HepG2 (cell line): ENCODE measurements around the gene SLC6A9. TPM values are rescaled to one million over a fixed set of nuclear protein-coding genes. Genes with fewer than 3 reads are reported as not detected.

Source experiments
- AKAP8 ChIP-seq: sonication (generic); formaldehyde crosslinking; IDR thresholded peaks from 2 replicates; pipeline ENCODE4 v1.5.1; 2020; ENCODE audit warnings: mild to moderate bottlenecking, missing genetic modification reagents
- ARNTL ChIP-seq: sonication (generic); formaldehyde crosslinking; IDR thresholded peaks from 2 replicates; pipeline ENCODE4 v1.4.0; 2020; ENCODE audit warnings: mild to moderate bottlenecking, missing genetic modification reagents
- ESRRA ChIP-seq: sonication (generic); formaldehyde crosslinking; IDR thresholded peaks from 2 replicates; pipeline ENCODE4 v1.5.1; 2020; ENCODE audit warnings: mild to moderate bottlenecking, low read depth, missing genetic modification reagents
- MAX ChIP-seq: IDR thresholded peaks from 2 replicates; pipeline ENCODE4 v1.6.1; 2012; ENCODE audit warnings: inconsistent platforms
- PHF20 ChIP-seq: sonication (generic); formaldehyde crosslinking; IDR thresholded peaks from 2 replicates; pipeline ENCODE4 v1.5.0; 2020; ENCODE audit warnings: mild to moderate bottlenecking, missing genetic modification reagents
- POLR2A ChIP-seq, 2 experiments: IDR thresholded peaks; 2 replicates each; pipeline ENCODE4 v1.6.1; 2011; ENCODE audit warnings: low read depth in 2 of 2, low read length in 2 of 2, mild to moderate bottlenecking in 1 of 2, moderate library complexity in 1 of 2; ENCODE audit not compliant: insufficient read depth in 1 of 2
- POLR2G ChIP-seq: fragments of 200-400 bp; formaldehyde crosslinking; IDR thresholded peaks from 2 replicates; pipeline ENCODE4 v1.6.1; 2018; ENCODE audit warnings: mild to moderate bottlenecking, low read depth, low read length, moderate library complexity
- PREB ChIP-seq: sonication (generic); formaldehyde crosslinking; IDR thresholded peaks from 2 replicates; pipeline ENCODE4 v1.4.0; 2020; ENCODE audit warnings: missing genetic modification reagents
- RFXAP ChIP-seq: sonication (generic); formaldehyde crosslinking; IDR thresholded peaks from 2 replicates; pipeline ENCODE4 v1.4.0; 2020; ENCODE audit warnings: missing genetic modification reagents, borderline replicate concordance
- SMAD1 ChIP-seq: sonication (generic); formaldehyde crosslinking; IDR thresholded peaks from 2 replicates; pipeline ENCODE4 v1.4.0; 2020; ENCODE audit warnings: missing genetic modification reagents, low read depth, mild to moderate bottlenecking, borderline replicate concordance
- ZBTB20 ChIP-seq: sonication (generic); formaldehyde crosslinking; IDR thresholded peaks from 2 replicates; pipeline ENCODE4 v1.8.1; 2023; ENCODE audit warnings: missing genetic modification reagents, low read depth, mild to moderate bottlenecking, borderline replicate concordance
- ZFY ChIP-seq: sonication (generic); formaldehyde crosslinking; IDR thresholded peaks from 2 replicates; pipeline ENCODE4 v1.4.0; 2020; ENCODE audit warnings: missing genetic modification reagents
- ZNF441 ChIP-seq: sonication (generic); formaldehyde crosslinking; IDR thresholded peaks from 2 replicates; pipeline ENCODE4 v1.7.0; 2021; ENCODE audit warnings: missing genetic modification reagents, borderline replicate concordance
- ZNF670 ChIP-seq: sonication (generic); formaldehyde crosslinking; IDR thresholded peaks from 2 replicates; pipeline ENCODE4 v1.8.0; 2022; ENCODE audit warnings: mild to moderate bottlenecking, missing genetic modification reagents, borderline replicate concordance
- ZNF674 ChIP-seq: sonication (generic); formaldehyde crosslinking; IDR thresholded peaks from 2 replicates; pipeline ENCODE4 v1.5.0; 2020; ENCODE audit warnings: low read depth, mild to moderate bottlenecking, missing genetic modification reagents
- ZNF678 ChIP-seq: sonication (generic); formaldehyde crosslinking; IDR thresholded peaks from 2 replicates; pipeline ENCODE4 v1.4.0; 2020; ENCODE audit warnings: mild to moderate bottlenecking, missing genetic modification reagents
- ZNF724P ChIP-seq: sonication (generic); formaldehyde crosslinking; IDR thresholded peaks from 2 replicates; pipeline ENCODE4 v1.8.0; 2022; ENCODE audit warnings: missing genetic modification reagents, borderline replicate concordance
- ZNF737 ChIP-seq: sonication (generic); formaldehyde crosslinking; IDR thresholded peaks from 2 replicates; pipeline ENCODE4 v1.5.0; 2020; ENCODE audit warnings: missing genetic modification reagents, mild to moderate bottlenecking, borderline replicate concordance
- ZNF776 ChIP-seq: sonication (generic); formaldehyde crosslinking; IDR thresholded peaks from 2 replicates; pipeline ENCODE4 v1.4.0; 2020; ENCODE audit warnings: mild to moderate bottlenecking, missing genetic modification reagents
- polyA plus RNA-seq, 8 experiments: library from polyadenylated mRNA; depleted of rRNA in 3 of 8; stranded (reverse) in 7 of 8; unstranded in 1 of 8; fragments of >200 nt; fragmentation: Illumina TruSeq in 4 of 8; extraction: Trizol in 4 of 8; gene quantifications; 2 replicates each; pipeline versions ENCODE4 v1.2.1 to v1.2.3, GENCODE V29; 2011 to 2016; ENCODE audit warnings: low read depth in 4 of 8, missing spikeins in 1 of 8, mixed read lengths in 1 of 8; ENCODE audit not compliant: insufficient read depth in 1 of 8
- total RNA-seq, 5 experiments: library from RNA; depleted of rRNA; stranded (reverse); fragments of >200 nt; fragmentation: Illumina TruSeq; extraction: Trizol; gene quantifications; 2 replicates each; pipeline ENCODE4 v1.2.3, GENCODE V29; 2016; ENCODE audit warnings: low read depth in 1 of 5
- TF ChIP-seq, protein P1 (sequence below): IDR thresholded peaks from 2 replicates; pipeline ENCODE4 v1.4.0; 2020; ENCODE audit warnings: mild to moderate bottlenecking, missing genetic modification reagents
- TF ChIP-seq, protein P2 (sequence below): sonication (generic); formaldehyde crosslinking; IDR thresholded peaks from 2 replicates; pipeline ENCODE4 v1.4.0; 2020; ENCODE audit warnings: missing genetic modification reagents

SLC6A9 gene
- total and polyA plus RNA-seq, 2 of the 13 experiments (the other 11 are each of a cell fraction or from before 2014, with no cell fraction given): 8.5 to 9.9 TPM

GRCh38 chr1:43978551-43979260 is 52.6 kb downstream of the SLC6A9 start, which contains the start of gene B4GALT2 (continued):
- TF ChIP-seq PHF20 (CRISPR knock-in tag): no peak
- TF ChIP-seq ZNF441 (CRISPR knock-in tag): no peak
- peak; percentile 3; the same call in 1 of the 2 replicates for TF ChIP-seq ZFY (CRISPR knock-in tag)
- 0 out of 2 replicates have a peak, but pooled peaks have one; percentile 38 for TF ChIP-seq ZNF670
- TF ChIP-seq, protein P1, sequence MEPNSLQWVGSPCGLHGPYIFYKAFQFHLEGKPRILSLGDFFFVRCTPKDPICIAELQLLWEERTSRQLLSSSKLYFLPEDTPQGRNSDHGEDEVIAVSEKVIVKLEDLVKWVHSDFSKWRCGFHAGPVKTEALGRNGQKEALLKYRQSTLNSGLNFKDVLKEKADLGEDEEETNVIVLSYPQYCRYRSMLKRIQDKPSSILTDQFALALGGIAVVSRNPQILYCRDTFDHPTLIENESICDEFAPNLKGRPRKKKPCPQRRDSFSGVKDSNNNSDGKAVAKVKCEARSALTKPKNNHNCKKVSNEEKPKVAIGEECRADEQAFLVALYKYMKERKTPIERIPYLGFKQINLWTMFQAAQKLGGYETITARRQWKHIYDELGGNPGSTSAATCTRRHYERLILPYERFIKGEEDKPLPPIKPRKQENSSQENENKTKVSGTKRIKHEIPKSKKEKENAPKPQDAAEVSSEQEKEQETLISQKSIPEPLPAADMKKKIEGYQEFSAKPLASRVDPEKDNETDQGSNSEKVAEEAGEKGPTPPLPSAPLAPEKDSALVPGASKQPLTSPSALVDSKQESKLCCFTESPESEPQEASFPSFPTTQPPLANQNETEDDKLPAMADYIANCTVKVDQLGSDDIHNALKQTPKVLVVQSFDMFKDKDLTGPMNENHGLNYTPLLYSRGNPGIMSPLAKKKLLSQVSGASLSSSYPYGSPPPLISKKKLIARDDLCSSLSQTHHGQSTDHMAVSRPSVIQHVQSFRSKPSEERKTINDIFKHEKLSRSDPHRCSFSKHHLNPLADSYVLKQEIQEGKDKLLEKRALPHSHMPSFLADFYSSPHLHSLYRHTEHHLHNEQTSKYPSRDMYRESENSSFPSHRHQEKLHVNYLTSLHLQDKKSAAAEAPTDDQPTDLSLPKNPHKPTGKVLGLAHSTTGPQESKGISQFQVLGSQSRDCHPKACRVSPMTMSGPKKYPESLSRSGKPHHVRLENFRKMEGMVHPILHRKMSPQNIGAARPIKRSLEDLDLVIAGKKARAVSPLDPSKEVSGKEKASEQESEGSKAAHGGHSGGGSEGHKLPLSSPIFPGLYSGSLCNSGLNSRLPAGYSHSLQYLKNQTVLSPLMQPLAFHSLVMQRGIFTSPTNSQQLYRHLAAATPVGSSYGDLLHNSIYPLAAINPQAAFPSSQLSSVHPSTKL (CRISPR knock-in tag): no peak
- no peak for TF ChIP-seq PREB (CRISPR knock-in tag)
- TF ChIP-seq ZNF678: 0 out of 2 replicates have a peak, but pooled peaks have one; percentile 47
- peak in 1 of 2 experiments; percentile 69; a peak in 1 of 4 replicates for TF ChIP-seq POLR2A (IDR thresholded peaks at IDR 0.05; ENCODE audit: insufficient read depth in 1 of 2, low read depth in 2 of 2, low read length in 2 of 2)
- peak; percentile 56; the same call in 1 of the 2 replicates for TF ChIP-seq ARNTL (CRISPR knock-in tag)
- no peak for TF ChIP-seq ZNF776 (CRISPR knock-in tag)
- no peak; the same call in none of the 2 replicates for TF ChIP-seq MAX
- TF ChIP-seq ZNF724P (CRISPR knock-in tag): 0 out of 2 replicates have a peak, but pooled peaks have one; percentile 16
- TF ChIP-seq ZNF674 (CRISPR knock-in tag): no peak
- TF ChIP-seq ZBTB20 (CRISPR knock-in tag): no peak
- peak; percentile 59; the same call in 1 of the 2 replicates for TF ChIP-seq POLR2G
- TF ChIP-seq SMAD1 (CRISPR knock-in tag): peak; percentile 29; the same call in 1 of the 2 replicates
- TF ChIP-seq ZNF737: no peak
- TF ChIP-seq RFXAP (CRISPR knock-in tag): peak; percentile 52; the same call in 1 of the 2 replicates
- TF ChIP-seq, protein P2, sequence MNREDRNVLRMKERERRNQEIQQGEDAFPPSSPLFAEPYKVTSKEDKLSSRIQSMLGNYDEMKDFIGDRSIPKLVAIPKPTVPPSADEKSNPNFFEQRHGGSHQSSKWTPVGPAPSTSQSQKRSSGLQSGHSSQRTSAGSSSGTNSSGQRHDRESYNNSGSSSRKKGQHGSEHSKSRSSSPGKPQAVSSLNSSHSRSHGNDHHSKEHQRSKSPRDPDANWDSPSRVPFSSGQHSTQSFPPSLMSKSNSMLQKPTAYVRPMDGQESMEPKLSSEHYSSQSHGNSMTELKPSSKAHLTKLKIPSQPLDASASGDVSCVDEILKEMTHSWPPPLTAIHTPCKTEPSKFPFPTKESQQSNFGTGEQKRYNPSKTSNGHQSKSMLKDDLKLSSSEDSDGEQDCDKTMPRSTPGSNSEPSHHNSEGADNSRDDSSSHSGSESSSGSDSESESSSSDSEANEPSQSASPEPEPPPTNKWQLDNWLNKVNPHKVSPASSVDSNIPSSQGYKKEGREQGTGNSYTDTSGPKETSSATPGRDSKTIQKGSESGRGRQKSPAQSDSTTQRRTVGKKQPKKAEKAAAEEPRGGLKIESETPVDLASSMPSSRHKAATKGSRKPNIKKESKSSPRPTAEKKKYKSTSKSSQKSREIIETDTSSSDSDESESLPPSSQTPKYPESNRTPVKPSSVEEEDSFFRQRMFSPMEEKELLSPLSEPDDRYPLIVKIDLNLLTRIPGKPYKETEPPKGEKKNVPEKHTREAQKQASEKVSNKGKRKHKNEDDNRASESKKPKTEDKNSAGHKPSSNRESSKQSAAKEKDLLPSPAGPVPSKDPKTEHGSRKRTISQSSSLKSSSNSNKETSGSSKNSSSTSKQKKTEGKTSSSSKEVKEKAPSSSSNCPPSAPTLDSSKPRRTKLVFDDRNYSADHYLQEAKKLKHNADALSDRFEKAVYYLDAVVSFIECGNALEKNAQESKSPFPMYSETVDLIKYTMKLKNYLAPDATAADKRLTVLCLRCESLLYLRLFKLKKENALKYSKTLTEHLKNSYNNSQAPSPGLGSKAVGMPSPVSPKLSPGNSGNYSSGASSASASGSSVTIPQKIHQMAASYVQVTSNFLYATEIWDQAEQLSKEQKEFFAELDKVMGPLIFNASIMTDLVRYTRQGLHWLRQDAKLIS (CRISPR knock-in tag): no peak
- TF ChIP-seq ESRRA (CRISPR knock-in tag): peak; percentile 32; the same call in 1 of the 2 replicates
- TF ChIP-seq AKAP8 (CRISPR knock-in tag): peak; percentile 88
